Gastrocnemius medialis (tissue), 4 donors: Measurements from ENCODE around the gene IDS. TPM values are rescaled to one million over a fixed set of nuclear protein-coding genes. Genes with fewer than 3 reads are reported as not detected.
"Not testable (repeated sequence)": the region's sequence is repeated elsewhere in the genome, so short reads cannot be mapped to it uniquely, and the experiment has no call there.

ENCODE experiments used
- ATAC-seq, 2 donors: fragments of 150-250 bp; one replicate each; pipeline ENCODE4 v1.9.1; 2016
- DNase-seq, 2 donors: peaks; one replicate each; pipeline ENCODE4 v3.0.0-alpha.2; 2019
- H3K27ac ChIP-seq, 4 donors: fragments of 200-600 bp; sonication (generic); 1 replicate in 1 of 4; 2 replicates in 3 of 4; pipeline ENCODE4 v1.5.1; 2016 to 2018; ENCODE audit warnings: mild to moderate bottlenecking in 2 of 4, moderate library complexity in 1 of 4
- H3K27me3 ChIP-seq, 3 donors: fragments of 200-600 bp; sonication (generic) in 2 of 3; 1 replicate in 1 of 3; 2 replicates in 2 of 3; pipeline versions ENCODE4 v1.5.1 to v1.6.0; 2016 to 2019; ENCODE audit warnings: mild to moderate bottlenecking in 1 of 3, moderate library complexity in 1 of 3
- H3K36me3 ChIP-seq, 2 donors: fragments of 200-600 bp; sonication (generic) in 1 of 2; one replicate each; pipeline ENCODE4 v1.5.1; 2017 to 2018
- H3K4me1 ChIP-seq, 2 donors: fragments of 200-600 bp; sonication (generic) in 1 of 2; one replicate each; pipeline ENCODE4 v1.5.1; 2016 to 2017; ENCODE audit warnings: mild to moderate bottlenecking in 2 of 2
- H3K4me3 ChIP-seq, 4 donors: fragments of 200-600 bp; sonication (generic) in 3 of 4; 1 replicate in 1 of 4; 2 replicates in 3 of 4; pipeline ENCODE4 v1.5.1; 2016 to 2019; ENCODE audit warnings: mild to moderate bottlenecking in 2 of 4
- H3K9me3 ChIP-seq, 3 donors: fragments of 200-600 bp; sonication (generic) in 2 of 3; 1 replicate in 1 of 3; 2 replicates in 2 of 3; pipeline ENCODE4 v1.5.1; 2016 to 2019
- POLR2A ChIP-seq, 2 donors: fragments of 450-650 bp; IDR thresholded peaks; one replicate each; pipeline ENCODE4 v1.6.1; 2017; ENCODE audit warnings: antibody characterized with exemption in 2 of 2, mild to moderate bottlenecking in 2 of 2, moderate library complexity in 2 of 2
- in situ Hi-C, 4 donors: fragments of 200-750 bp; cut with MboI; loops; one replicate each; pipeline versions ENCODE4 v1.15.0 to v1.8.0; 2017; ENCODE audit warnings: low sequenced_read_pairs in 4 of 4
- intact Hi-C: fragments of 100-400 bp; cut with DNase I; formaldehyde crosslinking; loops from one replicate; pipeline ENCODE4 v1.15.1; 2023; ENCODE audit warnings: low total_unique reads
- total RNA-seq, 4 donors: library from RNA; depleted of rRNA; stranded (reverse); fragments of >200 nt; gene quantifications; one replicate each; pipeline versions ENCODE4 v1.1.0 to v1.2.3, GENCODE V29; 2016
- TF ChIP-seq, protein P1 (sequence below), 5 experiments: fragments of 450-650 bp in 3 of 5; fragments of 200-600 bp in 2 of 5; sonication (generic) in 2 of 5; IDR thresholded peaks in 4 of 5; conservative IDR thresholded peaks in 1 of 5; 1 replicate in 4 of 5; 2 replicates in 1 of 5; pipeline ENCODE4 v1.5.1; 2016 to 2019; ENCODE audit warnings: antibody characterized with exemption in 5 of 5, mild to moderate bottlenecking in 3 of 5, moderate library complexity in 3 of 5

Gene IDS
- total RNA-seq, 4 donors from 2014 or later: 28.4 to 44.2 (median 33.7) TPM

- ATAC-seq (no peak), DNase-seq (no peak)
- Histone ChIP-seq H3K27me3 (no peaks in the 10 kb centered on the region), H3K27ac (no peak overlapping the region), H3K36me3 (no peaks in the 10 kb centered on the region), H3K4me3 (no peak overlapping the region), H3K4me1 (no peaks in the 10 kb centered on the region), H3K9me3 (no peaks in the 10 kb centered on the region)
- no peak for TF ChIP-seq POLR2A (IDR thresholded peaks at IDR 0.05)
- TF ChIP-seq, protein P1, sequence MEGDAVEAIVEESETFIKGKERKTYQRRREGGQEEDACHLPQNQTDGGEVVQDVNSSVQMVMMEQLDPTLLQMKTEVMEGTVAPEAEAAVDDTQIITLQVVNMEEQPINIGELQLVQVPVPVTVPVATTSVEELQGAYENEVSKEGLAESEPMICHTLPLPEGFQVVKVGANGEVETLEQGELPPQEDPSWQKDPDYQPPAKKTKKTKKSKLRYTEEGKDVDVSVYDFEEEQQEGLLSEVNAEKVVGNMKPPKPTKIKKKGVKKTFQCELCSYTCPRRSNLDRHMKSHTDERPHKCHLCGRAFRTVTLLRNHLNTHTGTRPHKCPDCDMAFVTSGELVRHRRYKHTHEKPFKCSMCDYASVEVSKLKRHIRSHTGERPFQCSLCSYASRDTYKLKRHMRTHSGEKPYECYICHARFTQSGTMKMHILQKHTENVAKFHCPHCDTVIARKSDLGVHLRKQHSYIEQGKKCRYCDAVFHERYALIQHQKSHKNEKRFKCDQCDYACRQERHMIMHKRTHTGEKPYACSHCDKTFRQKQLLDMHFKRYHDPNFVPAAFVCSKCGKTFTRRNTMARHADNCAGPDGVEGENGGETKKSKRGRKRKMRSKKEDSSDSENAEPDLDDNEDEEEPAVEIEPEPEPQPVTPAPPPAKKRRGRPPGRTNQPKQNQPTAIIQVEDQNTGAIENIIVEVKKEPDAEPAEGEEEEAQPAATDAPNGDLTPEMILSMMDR (IDR thresholded peaks at IDR 0.05 in 4 of 5, conservative IDR thresholded peaks at IDR 0.05 in 1 of 5): no peak
- in situ Hi-C loops: loop anchor here in 2 of 4 donors (25.0 kb wide), 2 partner anchors 89 to 1189 kb away; no protein-coding TSS in a partner anchor
- intact Hi-C loops: no loop called here
These were observed 17.8 kb upstream of the IDS start for GRCh38 chrX:149522916-149523315.

GRCh38 chrX:149521438-149521837 lies 16.3 kb upstream of the IDS start:
- Histone ChIP-seq H3K36me3 (no peaks in the 10 kb centered on the region), H3K4me1 (no peaks in the 10 kb centered on the region), H3K4me3 (no peak overlapping the region), H3K27ac (no peak overlapping the region), H3K27me3 (no peaks in the 10 kb centered on the region), H3K9me3 (no peaks in the 10 kb centered on the region)
- intact Hi-C loops: no loop called here
- no peak for TF ChIP-seq POLR2A (IDR thresholded peaks at IDR 0.05)
- TF ChIP-seq, protein P1 (IDR thresholded peaks at IDR 0.05 in 4 of 5, conservative IDR thresholded peaks at IDR 0.05 in 1 of 5): no peak
- DNase-seq (no peak), ATAC-seq (no peak)
- in situ Hi-C loops: loop anchor here in 2 of 4 donors (25.0 kb wide), 2 partner anchors 91 to 1191 kb away; no protein-coding TSS in a partner anchor

DNA sequence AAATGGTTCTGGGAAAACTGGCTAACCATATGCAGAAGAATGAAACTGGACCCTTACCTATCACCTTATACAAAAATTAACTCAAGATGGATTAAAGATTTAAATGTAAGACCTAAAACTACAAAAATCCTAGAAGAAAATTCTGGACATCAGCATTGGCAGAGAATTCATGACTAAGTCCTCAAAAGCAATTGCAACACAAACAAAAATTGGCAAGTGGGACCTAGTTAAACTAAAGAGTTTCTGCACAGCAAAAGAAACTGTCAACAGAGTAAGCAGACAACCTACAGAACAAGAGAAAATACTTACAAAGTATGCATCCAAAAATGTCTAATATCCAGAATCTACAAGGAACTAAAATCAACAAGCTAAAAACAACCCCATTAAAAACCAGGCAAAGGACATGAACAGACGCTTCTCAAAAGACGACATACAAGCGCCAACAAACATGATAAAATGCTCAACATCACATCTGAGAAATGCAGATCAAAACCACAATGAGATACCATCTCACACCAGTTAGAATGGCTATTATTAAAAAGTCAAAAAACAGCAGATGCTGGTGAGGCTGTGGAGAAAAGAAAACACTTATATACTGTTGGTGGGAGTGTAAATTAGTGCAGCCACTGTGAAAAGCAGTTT lies 15.7 kb upstream of the IDS start:
- in situ Hi-C loops: loop anchor here in 2 of 4 donors (25.0 kb wide), 2 partner anchors 92 to 1192 kb away; no protein-coding TSS in a partner anchor
- not testable (repeated sequence) for H3K4me1 ChIP-seq

DNA sequence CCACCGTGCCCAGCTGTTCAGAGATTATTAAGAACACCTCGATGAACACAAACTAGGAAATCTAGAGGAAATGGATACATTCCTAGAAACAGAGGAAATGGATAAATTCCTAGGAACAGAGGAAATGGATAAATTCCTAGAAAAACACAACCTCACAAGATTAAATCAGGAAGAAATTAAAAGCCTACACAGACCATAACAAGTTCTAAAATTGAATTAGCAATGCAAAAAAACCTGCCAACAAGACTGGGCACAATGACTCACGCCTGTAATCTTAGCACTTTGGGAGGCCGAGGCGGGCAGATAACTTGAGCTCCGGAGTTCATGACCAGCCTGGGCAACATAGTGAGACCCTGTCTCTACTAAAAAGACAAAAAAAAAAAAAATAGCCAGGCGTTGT lies 13.1 kb upstream of the IDS start:
- no peak for ATAC-seq
- H3K27me3 ChIP-seq: no peaks in the 10 kb centered on the region
- no peaks in the 10 kb centered on the region for H3K4me1 ChIP-seq
- intact Hi-C loops (no loop called here), in situ Hi-C loops (loop anchor here in 2 of 4 donors (25.0 kb wide), 2 partner anchors 94 to 1194 kb away; no protein-coding TSS in a partner anchor)
- no peak for TF ChIP-seq POLR2A (IDR thresholded peaks at IDR 0.05)
- TF ChIP-seq, protein P1 (IDR thresholded peaks at IDR 0.05 in 4 of 5, conservative IDR thresholded peaks at IDR 0.05 in 1 of 5): no peak
- no peaks in the 10 kb centered on the region for H3K36me3 ChIP-seq
- H3K27ac ChIP-seq: no peak overlapping the region
- H3K4me3 ChIP-seq: no peak overlapping the region
- no peaks in the 10 kb centered on the region for H3K9me3 ChIP-seq
- DNase-seq: no peak

More for the DNA sequence above, 15.7 kb upstream of the IDS start:
- DNase-seq, H3K4me3 ChIP-seq, H3K27me3 ChIP-seq, ATAC-seq, H3K9me3 ChIP-seq, H3K36me3 ChIP-seq, H3K27ac ChIP-seq, intact Hi-C loops: not testable (repeated sequence)

DNA sequence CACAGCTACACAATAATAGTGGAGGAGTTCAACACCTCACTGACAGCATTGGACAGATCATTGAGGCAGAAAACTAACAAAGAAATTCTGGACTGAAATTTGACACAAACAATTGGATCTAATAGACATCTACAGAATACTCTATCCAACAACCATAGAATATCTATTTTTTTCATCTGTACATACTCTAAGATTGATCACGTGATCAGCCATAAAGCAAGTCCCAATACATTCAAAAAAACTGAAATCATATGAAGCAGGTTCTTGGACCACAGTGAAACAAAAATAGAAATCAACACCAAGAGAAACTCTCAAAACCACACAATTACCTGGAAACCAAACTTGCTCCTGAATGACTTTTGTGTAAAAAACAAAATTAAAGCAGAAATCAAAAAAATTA lies 12.2 kb upstream of the IDS start:
- ATAC-seq (no peak), DNase-seq (no peak)
- in situ Hi-C loops (loop anchor here in 2 of 4 donors (25.0 kb wide), 2 partner anchors 95 to 1195 kb away; no protein-coding TSS in a partner anchor), intact Hi-C loops (no loop called here)
- no peaks in the 10 kb centered on the region for H3K4me1 ChIP-seq
- no peaks in the 10 kb centered on the region for H3K9me3 ChIP-seq
- no peaks in the 10 kb centered on the region for H3K36me3 ChIP-seq
- no peak overlapping the region for H3K27ac ChIP-seq
- H3K27me3 ChIP-seq: no peaks in the 10 kb centered on the region
- H3K4me3 ChIP-seq: no peak overlapping the region
- TF ChIP-seq POLR2A (IDR thresholded peaks at IDR 0.05): no peak
- TF ChIP-seq, protein P1 (IDR thresholded peaks at IDR 0.05 in 4 of 5, conservative IDR thresholded peaks at IDR 0.05 in 1 of 5): no peak
